Superior temporal gyrus (tissue), 1 donor: ENCODE results near the gene NDST1.
A peak's percentile ranks its signal among the peaks of the same experiment; 100 is the strongest.

Experiments used
- DNase-seq: peaks from one replicate; pipeline ENCODE4 v3.0.0-alpha.2; 2016; ENCODE audit errors: extremely low spot score

The NDST1 gene

GRCh38 chr5:150544611-150545219 is 36.8 kb downstream of the NDST1 start:
- DNase-seq = peak; percentile 79

GRCh38 chr5:150545246-150545645 is 37.3 kb downstream of the NDST1 start:
- no peak for DNase-seq

GRCh38 chr5:150548123-150548522 is 40.2 kb downstream of the NDST1 start:
- DNase-seq = no peak

GRCh38 chr5:150549735-150550134 is 41.8 kb downstream of the NDST1 start:
- no peak for DNase-seq

GRCh38 chr5:150550286-150550685 is 42.4 kb downstream of the NDST1 start:
- DNase-seq = no peak

GRCh38 chr5:150551066-150551465 is 43.1 kb downstream of the NDST1 start:
- DNase-seq = no peak

- DNase-seq = no peak
Observed at GRCh38 chr5:150553402-150553801, 45.5 kb downstream of the NDST1 start.

GRCh38 chr5:150553911-150554310 is 46.0 kb downstream of the NDST1 start:
- no peak for DNase-seq

- no peak for DNase-seq
Observed at GRCh38 chr5:150554857-150555256, 46.9 kb downstream of the NDST1 start.

GRCh38 chr5:150556106-150556505 is 48.2 kb downstream of the NDST1 start:
- DNase-seq = no peak

GRCh38 chr5:150556859-150557508 is 49.1 kb downstream of the NDST1 start:
- DNase-seq = no peak

- no peak for DNase-seq
Observed at GRCh38 chr5:150557509-150557872, 49.6 kb downstream of the NDST1 start.

- no peak for DNase-seq
Observed at GRCh38 chr5:150558088-150558621, 50.2 kb downstream of the NDST1 start.

GRCh38 chr5:150559088-150559487 is 51.2 kb downstream of the NDST1 start:
- no peak for DNase-seq

GRCh38 chr5:150559701-150560100 is 51.8 kb downstream of the NDST1 start:
- no peak for DNase-seq

GRCh38 chr5:150560401-150561191 is 52.7 kb downstream of the NDST1 start:
- peak; percentile 98 for DNase-seq

GRCh38 chr5:150561192-150561512 is 53.2 kb downstream of the NDST1 start:
- no peak for DNase-seq

GRCh38 chr5:150561571-150562275 is 53.8 kb downstream of the NDST1 start:
- no peak for DNase-seq

- DNase-seq = peak; percentile 63
Observed at GRCh38 chr5:150562832-150563231, 54.9 kb downstream of the NDST1 start.

- DNase-seq = no peak
Observed at GRCh38 chr5:150565868-150566267, 57.9 kb downstream of the NDST1 start.

GRCh38 chr5:150567031-150567717 is 59.2 kb downstream of the NDST1 start:
- DNase-seq = no peak

GRCh38 chr5:150568663-150569062 is 60.7 kb downstream of the NDST1 start:
- DNase-seq = no peak
